ENCODE data around the gene MYOF. TPM values are rescaled to one million over a fixed set of nuclear protein-coding genes. Genes with fewer than 3 reads are reported as not detected.

The MYOF gene
- total RNA-seq, 5 donors from 2014 or later (not counting 1 experiment from before 2014, with no cell fraction given), result 0.65 to 1.1 (median 0.86) TPM

DNA sequence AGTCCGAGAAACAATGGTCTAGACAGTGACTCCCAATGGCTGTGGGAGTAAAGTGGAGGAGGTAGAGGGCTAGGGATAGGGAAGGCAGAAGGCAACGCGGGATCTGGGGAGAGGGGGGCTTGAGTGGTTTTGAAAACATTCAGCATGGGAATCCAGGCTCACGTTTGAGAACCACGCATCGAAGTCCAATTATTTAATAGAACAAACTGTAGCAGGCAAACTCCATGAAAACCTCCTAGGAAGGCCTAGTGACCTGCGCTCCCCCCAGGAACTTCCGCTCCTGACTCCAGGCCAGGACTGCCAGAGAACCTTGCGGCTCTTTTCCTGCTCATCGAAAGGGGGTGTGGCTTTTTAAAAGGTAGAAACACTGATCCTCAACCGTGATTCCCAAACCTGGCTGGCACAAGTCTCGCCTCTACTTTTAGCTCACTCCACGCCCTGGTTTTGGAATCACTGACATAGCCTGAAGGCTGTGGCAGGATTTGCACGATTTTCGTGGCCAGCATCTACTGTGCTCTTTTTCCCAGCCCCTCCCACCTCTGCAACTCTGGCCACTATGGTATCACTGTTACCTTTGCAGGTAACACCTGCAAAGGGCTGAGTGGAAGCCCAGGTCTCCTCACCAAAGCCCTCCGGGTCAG is 43.4 kb downstream of the MYOF start:
- Mint-ChIP-seq H3K4me3 (no peak overlapping the region), H3K36me3 (no peaks in the 10 kb centered on the region), H3K9me3 (no peaks in the 10 kb centered on the region), H3K27me3 (peaks cover 0 to 2% of the 10 kb centered on the region in 2 donors), H3K4me1 (no peaks in the 10 kb centered on the region), H3K27ac (no peak overlapping the region)
- WGBS (ENCODE audit: insufficient coverage), result 85% methylated on average over 11 of the region's 16 CpGs
- no peaks in the 10 kb centered on the region for H3K9me3 ChIP-seq
- H3K27ac ChIP-seq (ENCODE audit: low read length), result no peak overlapping the region
- no peaks in the 10 kb centered on the region for H3K36me3 ChIP-seq (ENCODE audit: control insufficient read depth in 2 of 2, extremely low read depth in 1 of 2, insufficient read depth in 1 of 2, low read length in 1 of 2)
- peaks cover 0 to 3% of the 10 kb centered on the region in 2 experiments for H3K27me3 ChIP-seq (replicated peaks in 1 of 2; ENCODE audit: control insufficient read depth in 2 of 2, extremely low read depth in 1 of 2, insufficient read depth in 2 of 2, low read length in 1 of 2)
- no peak for ATAC-seq (replicated peaks in 1 of 4)
- ChIA-PET POLR2A (no interaction called here), CTCF (no interaction called here)
- DNase-seq, result no peak
- no peak overlapping the region for H3K4me3 ChIP-seq (ENCODE audit: control insufficient read depth in 1 of 2, extremely low read depth in 1 of 2, low read length in 1 of 2)
- no peaks in the 10 kb centered on the region for H3K4me1 ChIP-seq (ENCODE audit: control insufficient read depth in 1 of 2, extremely low read depth in 1 of 2, insufficient read depth in 2 of 2, low read length in 2 of 2)

DNA sequence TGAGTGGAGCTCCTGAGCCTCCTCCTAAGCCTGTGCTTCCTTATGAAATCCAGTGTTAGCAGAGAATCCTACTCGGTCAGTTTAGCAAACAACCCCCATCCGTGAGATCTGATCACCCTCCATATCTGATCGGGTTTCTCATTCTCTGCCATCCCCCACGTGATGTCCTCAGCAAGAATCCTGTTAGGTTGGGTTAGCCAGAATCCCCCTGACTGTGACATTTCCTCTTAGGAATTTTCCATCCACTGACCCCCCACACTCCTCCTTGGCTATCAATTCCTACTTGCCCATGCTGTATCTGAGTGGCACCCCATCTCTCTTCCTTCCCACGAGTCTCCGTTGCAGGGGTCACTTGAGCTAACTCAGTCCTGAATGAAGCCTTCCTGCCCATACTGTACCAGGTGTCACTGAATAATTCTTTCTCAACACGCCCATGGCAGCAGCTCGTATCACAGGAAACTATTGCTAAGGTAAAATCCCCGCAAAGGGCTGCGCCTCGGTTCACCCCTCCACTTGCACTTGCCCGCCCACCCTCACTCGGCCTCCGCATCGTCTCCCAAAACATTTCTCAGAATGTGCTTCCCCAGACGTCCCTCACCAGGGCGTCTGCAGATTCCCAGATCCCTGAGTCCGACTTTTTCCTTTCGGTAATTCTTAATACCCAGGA is 44.1 kb downstream of the MYOF start:
- 88% methylated on average over 19 of the region's 19 CpGs for WGBS (ENCODE audit: insufficient coverage)
- H3K27me3 Mint-ChIP-seq, result no peaks in the 10 kb centered on the region
- CTCF ChIA-PET, result no interaction called here

DNA sequence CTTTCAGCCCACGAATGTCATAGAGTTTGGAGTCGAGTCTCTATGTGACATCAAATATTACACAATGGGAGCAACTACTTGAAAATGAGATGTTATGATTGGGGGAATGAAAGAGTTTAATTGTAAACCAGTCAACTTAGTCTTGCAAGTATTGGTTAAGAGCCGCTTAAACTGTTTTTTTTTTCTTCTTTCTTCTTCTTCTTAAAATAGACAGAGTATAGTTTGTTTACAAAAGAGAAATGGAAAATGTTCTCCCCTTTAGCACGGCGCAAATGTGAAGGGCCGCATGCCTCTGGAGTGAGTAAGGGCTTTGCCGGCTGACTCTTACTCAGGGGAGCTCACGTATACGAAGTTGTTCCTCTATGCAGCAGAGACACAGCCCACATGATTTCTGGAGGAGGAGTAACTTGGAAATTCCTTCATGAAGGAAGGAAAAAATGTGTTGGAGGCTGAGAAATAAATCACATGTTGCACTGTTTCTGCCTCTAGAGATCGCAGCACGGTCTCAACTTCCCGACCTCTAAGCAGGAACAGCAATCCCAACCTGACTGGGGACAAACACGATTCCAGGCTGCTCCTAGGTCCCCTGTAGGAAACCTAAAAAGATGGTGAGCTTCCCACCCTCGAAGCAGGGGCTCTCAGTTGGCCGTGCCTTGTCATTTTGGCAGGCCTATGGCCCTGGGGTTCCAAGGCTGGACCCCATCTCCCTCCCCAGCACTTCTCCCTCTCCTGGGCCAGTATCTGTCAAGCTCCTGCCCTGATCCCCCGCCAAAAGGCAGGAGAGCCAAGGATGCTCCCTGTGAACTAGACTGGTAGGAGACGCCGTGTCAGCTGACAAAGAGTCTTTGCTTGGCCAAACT is 44.8 kb downstream of the MYOF start:
- Histone ChIP-seq H3K27ac (ENCODE audit: low read length) (no peak overlapping the region), H3K9me3 (no peaks in the 10 kb centered on the region), H3K27me3 (replicated peaks in 1 of 2; ENCODE audit: control insufficient read depth in 2 of 2, extremely low read depth in 1 of 2, insufficient read depth in 2 of 2, low read length in 1 of 2) (peaks cover 0 to 3% of the 10 kb centered on the region in 2 experiments), H3K36me3 (ENCODE audit: control insufficient read depth in 2 of 2, extremely low read depth in 1 of 2, insufficient read depth in 1 of 2, low read length in 1 of 2) (no peaks in the 10 kb centered on the region), H3K4me1 (ENCODE audit: control insufficient read depth in 1 of 2, extremely low read depth in 1 of 2, insufficient read depth in 2 of 2, low read length in 2 of 2) (no peaks in the 10 kb centered on the region), H3K4me3 (ENCODE audit: control insufficient read depth in 1 of 2, extremely low read depth in 1 of 2, low read length in 1 of 2) (no peak overlapping the region)
- Mint-ChIP-seq H3K9me3 (no peaks in the 10 kb centered on the region), H3K4me1 (no peaks in the 10 kb centered on the region), H3K36me3 (no peaks in the 10 kb centered on the region), H3K4me3 (no peak overlapping the region), H3K27me3 (no peaks in the 10 kb centered on the region), H3K27ac (no peak overlapping the region)
- peak in 1 of 35 experiments; percentile 3 for DNase-seq
- ChIA-PET POLR2A (no interaction called here), CTCF (interaction anchor here in 1 of 2 donors (0.6 kb wide), 1 partner anchor 9 kb away, joined by 3 read pairs; no protein-coding TSS in a partner anchor)
- 80% methylated on average over 9 of the region's 18 CpGs for WGBS (ENCODE audit: insufficient coverage)
- ATAC-seq (replicated peaks in 1 of 4), result no peak

More for the DNA sequence above, 44.1 kb downstream of the MYOF start:
- POLR2A ChIA-PET, result no interaction called here
- Mint-ChIP-seq H3K4me1 (no peaks in the 10 kb centered on the region), H3K4me3 (no peak overlapping the region), H3K9me3 (no peaks in the 10 kb centered on the region), H3K36me3 (no peaks in the 10 kb centered on the region), H3K27ac (no peak overlapping the region)
- no peak for DNase-seq
- Histone ChIP-seq H3K27ac (ENCODE audit: low read length) (no peak overlapping the region), H3K4me1 (ENCODE audit: control insufficient read depth in 1 of 2, extremely low read depth in 1 of 2, insufficient read depth in 2 of 2, low read length in 2 of 2) (no peaks in the 10 kb centered on the region), H3K36me3 (ENCODE audit: control insufficient read depth in 2 of 2, extremely low read depth in 1 of 2, insufficient read depth in 1 of 2, low read length in 1 of 2) (no peaks in the 10 kb centered on the region), H3K9me3 (no peaks in the 10 kb centered on the region), H3K27me3 (replicated peaks in 1 of 2; ENCODE audit: control insufficient read depth in 2 of 2, extremely low read depth in 1 of 2, insufficient read depth in 2 of 2, low read length in 1 of 2) (peaks cover 0 to 3% of the 10 kb centered on the region in 2 experiments), H3K4me3 (ENCODE audit: control insufficient read depth in 1 of 2, extremely low read depth in 1 of 2, low read length in 1 of 2) (no peak overlapping the region)
- ATAC-seq (replicated peaks in 1 of 4), result no peak

DNA sequence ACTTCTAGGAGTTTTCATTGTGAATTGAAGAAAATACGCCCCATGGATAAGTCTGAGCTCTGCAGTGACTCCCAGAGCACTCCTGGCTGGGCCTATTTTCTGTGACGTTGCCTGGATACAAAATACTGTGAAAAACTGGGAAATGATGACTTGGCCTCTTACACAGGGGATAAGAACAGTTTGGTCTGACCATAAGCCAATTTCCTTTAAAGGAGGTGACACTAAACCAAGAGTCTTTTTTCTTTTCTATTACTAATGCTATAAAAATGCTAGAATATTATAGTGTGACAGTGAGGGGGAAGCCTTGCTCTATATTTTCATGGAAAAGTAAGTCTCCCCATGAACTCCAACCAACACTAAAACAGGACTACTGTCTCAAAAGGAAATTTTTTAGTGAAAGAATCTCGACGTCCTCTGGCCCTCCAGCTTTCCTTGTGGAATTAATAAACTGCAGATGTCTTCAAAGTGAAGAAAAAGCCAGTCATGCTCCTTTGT is 45.5 kb downstream of the MYOF start:
- H3K4me3 ChIP-seq (ENCODE audit: control insufficient read depth in 1 of 2, extremely low read depth in 1 of 2, low read length in 1 of 2), result no peak overlapping the region
- POLR2A ChIA-PET, result no interaction called here
- H3K36me3 ChIP-seq (ENCODE audit: control insufficient read depth in 2 of 2, extremely low read depth in 1 of 2, insufficient read depth in 1 of 2, low read length in 1 of 2), result no peaks in the 10 kb centered on the region
- ATAC-seq (replicated peaks in 1 of 4) (no peak), DNase-seq (no peak)
- H3K27ac ChIP-seq (ENCODE audit: low read length), result no peak overlapping the region
- H3K4me1 Mint-ChIP-seq, result no peaks in the 10 kb centered on the region
- H3K27me3 Mint-ChIP-seq, result no peaks in the 10 kb centered on the region
- H3K36me3 Mint-ChIP-seq, result no peaks in the 10 kb centered on the region
- H3K27me3 ChIP-seq (replicated peaks in 1 of 2; ENCODE audit: control insufficient read depth in 2 of 2, extremely low read depth in 1 of 2, insufficient read depth in 2 of 2, low read length in 1 of 2), result peaks cover 0 to 3% of the 10 kb centered on the region in 2 experiments
- CTCF ChIA-PET, result interaction anchor here in 1 of 2 donors (0.6 kb wide), 1 partner anchor 8 kb away, joined by 3 read pairs; no protein-coding TSS in a partner anchor
- no peak overlapping the region for H3K4me3 Mint-ChIP-seq
- no peaks in the 10 kb centered on the region for H3K4me1 ChIP-seq (ENCODE audit: control insufficient read depth in 1 of 2, extremely low read depth in 1 of 2, insufficient read depth in 2 of 2, low read length in 2 of 2)
- no peaks in the 10 kb centered on the region for H3K9me3 ChIP-seq
- 90% methylated on average over 2 of the region's 4 CpGs for WGBS (ENCODE audit: insufficient coverage)
- no peak overlapping the region for H3K27ac Mint-ChIP-seq
- no peaks in the 10 kb centered on the region for H3K9me3 Mint-ChIP-seq

DNA sequence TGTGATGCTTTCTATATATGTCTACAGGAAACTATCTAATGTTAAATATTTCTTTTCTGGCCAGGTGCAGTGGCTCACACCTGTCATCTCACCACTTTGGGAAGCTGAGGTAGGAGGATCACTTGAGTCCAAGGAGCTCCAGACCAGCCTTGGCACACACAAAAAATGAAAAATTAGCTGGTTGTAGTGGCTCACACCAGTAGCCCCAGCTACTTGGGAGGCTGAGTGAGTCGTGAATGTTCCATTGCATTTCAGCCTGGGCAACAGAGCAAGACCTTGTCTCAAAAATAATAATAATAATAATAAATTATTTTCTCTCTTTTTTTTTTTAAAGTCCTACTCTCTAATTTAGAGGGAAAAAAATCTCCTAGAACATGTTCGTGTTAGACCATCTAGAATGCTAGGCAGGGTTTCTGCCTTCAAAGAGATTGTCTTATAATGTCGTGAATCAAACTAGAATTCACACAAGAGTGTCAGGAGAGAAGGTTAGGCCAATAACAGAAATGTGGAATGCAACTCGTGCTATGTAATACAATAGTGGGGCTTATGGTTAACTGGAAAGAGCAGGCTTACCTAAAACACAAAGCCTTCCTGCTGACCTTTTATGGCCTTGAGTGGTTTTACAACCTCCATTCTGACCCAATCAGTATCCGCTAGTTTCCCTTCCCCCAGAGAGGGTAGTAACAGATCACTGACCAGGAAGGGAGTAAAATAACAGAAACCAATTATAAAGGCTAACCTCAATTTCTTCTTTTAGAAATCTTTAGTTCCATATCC is 46.3 kb downstream of the MYOF start:
- Histone ChIP-seq H3K36me3 (ENCODE audit: control insufficient read depth in 2 of 2, extremely low read depth in 1 of 2, insufficient read depth in 1 of 2, low read length in 1 of 2) (no peaks in the 10 kb centered on the region), H3K27ac (ENCODE audit: low read length) (no peak overlapping the region), H3K4me3 (ENCODE audit: control insufficient read depth in 1 of 2, extremely low read depth in 1 of 2, low read length in 1 of 2) (no peak overlapping the region), H3K9me3 (no peaks in the 10 kb centered on the region), H3K4me1 (ENCODE audit: control insufficient read depth in 1 of 2, extremely low read depth in 1 of 2, insufficient read depth in 2 of 2, low read length in 2 of 2) (no peaks in the 10 kb centered on the region), H3K27me3 (replicated peaks in 1 of 2; ENCODE audit: control insufficient read depth in 2 of 2, extremely low read depth in 1 of 2, insufficient read depth in 2 of 2, low read length in 1 of 2) (peaks cover 0 to 3% of the 10 kb centered on the region in 2 experiments)
- H3K4me3 Mint-ChIP-seq, result no peak overlapping the region
- H3K27me3 Mint-ChIP-seq, result no peaks in the 10 kb centered on the region
- no peak for ATAC-seq (replicated peaks in 1 of 4)
- ChIA-PET POLR2A (no interaction called here), CTCF (no interaction called here)
- H3K36me3 Mint-ChIP-seq, result no peaks in the 10 kb centered on the region
- WGBS (ENCODE audit: insufficient coverage), result 80% methylated on average over 1 of the region's 5 CpGs
- no peak for DNase-seq
- H3K9me3 Mint-ChIP-seq, result no peaks in the 10 kb centered on the region
- no peak overlapping the region for H3K27ac Mint-ChIP-seq
- no peaks in the 10 kb centered on the region for H3K4me1 Mint-ChIP-seq

DNA sequence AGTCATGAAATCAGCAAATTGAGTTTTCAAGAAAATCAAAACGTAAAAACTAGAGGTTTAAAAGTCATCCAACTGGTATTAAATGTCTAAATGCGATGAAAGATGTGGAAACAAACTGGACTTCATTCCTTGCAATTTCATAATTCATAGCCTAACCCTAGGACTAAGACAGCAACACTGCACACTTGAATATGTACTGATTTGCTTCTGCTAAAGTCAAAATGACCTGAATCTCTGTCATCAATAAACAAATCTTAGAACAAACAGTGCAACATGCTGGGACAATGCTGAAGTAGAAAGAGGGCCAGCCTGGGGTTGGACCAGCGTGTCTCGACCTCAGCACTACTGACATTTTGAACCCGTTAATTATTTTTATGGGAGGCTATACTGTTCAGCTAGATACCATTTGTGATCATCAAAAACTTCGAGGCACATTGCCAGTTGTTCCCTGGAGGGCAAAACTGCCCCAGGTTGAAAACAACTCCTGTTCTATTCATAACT is 47.1 kb downstream of the MYOF start:
- Mint-ChIP-seq H3K9me3 (no peaks in the 10 kb centered on the region), H3K36me3 (no peaks in the 10 kb centered on the region), H3K27ac (no peak overlapping the region), H3K4me1 (no peaks in the 10 kb centered on the region), H3K27me3 (no peaks in the 10 kb centered on the region), H3K4me3 (no peak overlapping the region)
- Histone ChIP-seq H3K4me1 (ENCODE audit: control insufficient read depth in 1 of 2, extremely low read depth in 1 of 2, insufficient read depth in 2 of 2, low read length in 2 of 2) (no peaks in the 10 kb centered on the region), H3K27me3 (replicated peaks in 1 of 2; ENCODE audit: control insufficient read depth in 2 of 2, extremely low read depth in 1 of 2, insufficient read depth in 2 of 2, low read length in 1 of 2) (peaks cover 0 to 3% of the 10 kb centered on the region in 2 experiments), H3K36me3 (ENCODE audit: control insufficient read depth in 2 of 2, extremely low read depth in 1 of 2, insufficient read depth in 1 of 2, low read length in 1 of 2) (no peaks in the 10 kb centered on the region), H3K4me3 (ENCODE audit: control insufficient read depth in 1 of 2, extremely low read depth in 1 of 2, low read length in 1 of 2) (no peak overlapping the region), H3K9me3 (no peaks in the 10 kb centered on the region), H3K27ac (ENCODE audit: low read length) (no peak overlapping the region)
- 42% methylated on average over 2 of the region's 6 CpGs for WGBS (ENCODE audit: insufficient coverage)
- ChIA-PET CTCF (no interaction called here), POLR2A (no interaction called here)
- ATAC-seq (replicated peaks in 1 of 4) (no peak), DNase-seq (no peak)
